Testis (tissue), 2 donors: Measurements from ENCODE around the gene VRK2.

ENCODE experiments used
- POLR2A ChIP-seq: fragments of 450-650 bp; IDR thresholded peaks from one replicate; pipeline ENCODE4 v1.6.1; 2017; ENCODE audit warnings: antibody characterized with exemption, mild to moderate bottlenecking, moderate library complexity
- TF ChIP-seq, protein P1 (sequence below), 3 experiments: fragments of 450-650 bp in 2 of 3; fragments of 200-600 bp in 1 of 3; sonication (generic) in 1 of 3; IDR thresholded peaks; one replicate each; pipeline ENCODE4 v1.5.1; 2016 to 2019; ENCODE audit warnings: antibody characterized with exemption in 3 of 3, mild to moderate bottlenecking in 2 of 3, moderate library complexity in 1 of 3

DNA sequence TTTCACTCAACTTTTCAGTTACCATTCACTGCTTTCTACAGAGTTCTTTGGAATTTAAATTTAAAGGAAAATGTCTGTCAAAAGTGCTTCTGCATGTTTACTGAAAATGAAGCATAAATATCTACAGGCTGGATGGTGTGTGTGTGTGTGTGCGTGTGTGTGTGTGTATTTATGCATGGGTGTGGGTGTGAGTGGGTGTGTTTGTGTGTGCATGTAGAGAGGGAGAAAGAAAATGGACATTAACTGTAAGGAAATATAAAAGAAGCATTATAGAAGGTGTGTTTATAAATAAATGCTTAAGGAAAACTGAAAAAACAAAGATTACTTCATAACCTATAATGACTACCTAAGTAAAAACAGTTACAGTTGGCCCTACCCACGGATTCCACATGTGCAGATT lies 151.3 kb downstream of the VRK2 start:
- no peak for TF ChIP-seq POLR2A
- TF ChIP-seq, protein P1, sequence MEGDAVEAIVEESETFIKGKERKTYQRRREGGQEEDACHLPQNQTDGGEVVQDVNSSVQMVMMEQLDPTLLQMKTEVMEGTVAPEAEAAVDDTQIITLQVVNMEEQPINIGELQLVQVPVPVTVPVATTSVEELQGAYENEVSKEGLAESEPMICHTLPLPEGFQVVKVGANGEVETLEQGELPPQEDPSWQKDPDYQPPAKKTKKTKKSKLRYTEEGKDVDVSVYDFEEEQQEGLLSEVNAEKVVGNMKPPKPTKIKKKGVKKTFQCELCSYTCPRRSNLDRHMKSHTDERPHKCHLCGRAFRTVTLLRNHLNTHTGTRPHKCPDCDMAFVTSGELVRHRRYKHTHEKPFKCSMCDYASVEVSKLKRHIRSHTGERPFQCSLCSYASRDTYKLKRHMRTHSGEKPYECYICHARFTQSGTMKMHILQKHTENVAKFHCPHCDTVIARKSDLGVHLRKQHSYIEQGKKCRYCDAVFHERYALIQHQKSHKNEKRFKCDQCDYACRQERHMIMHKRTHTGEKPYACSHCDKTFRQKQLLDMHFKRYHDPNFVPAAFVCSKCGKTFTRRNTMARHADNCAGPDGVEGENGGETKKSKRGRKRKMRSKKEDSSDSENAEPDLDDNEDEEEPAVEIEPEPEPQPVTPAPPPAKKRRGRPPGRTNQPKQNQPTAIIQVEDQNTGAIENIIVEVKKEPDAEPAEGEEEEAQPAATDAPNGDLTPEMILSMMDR (IDR thresholded peaks at IDR 0.05) = no peak
